ENCODE data around the gene KIF21B. TPM values are rescaled to one million over a fixed set of nuclear protein-coding genes. Genes with fewer than 3 reads are reported as not detected.

The KIF21B gene
- total and polyA plus RNA-seq, 2 of the 4 experiments (the other 2 are of a cell fraction): 0.36 to 0.55 TPM

DNA sequence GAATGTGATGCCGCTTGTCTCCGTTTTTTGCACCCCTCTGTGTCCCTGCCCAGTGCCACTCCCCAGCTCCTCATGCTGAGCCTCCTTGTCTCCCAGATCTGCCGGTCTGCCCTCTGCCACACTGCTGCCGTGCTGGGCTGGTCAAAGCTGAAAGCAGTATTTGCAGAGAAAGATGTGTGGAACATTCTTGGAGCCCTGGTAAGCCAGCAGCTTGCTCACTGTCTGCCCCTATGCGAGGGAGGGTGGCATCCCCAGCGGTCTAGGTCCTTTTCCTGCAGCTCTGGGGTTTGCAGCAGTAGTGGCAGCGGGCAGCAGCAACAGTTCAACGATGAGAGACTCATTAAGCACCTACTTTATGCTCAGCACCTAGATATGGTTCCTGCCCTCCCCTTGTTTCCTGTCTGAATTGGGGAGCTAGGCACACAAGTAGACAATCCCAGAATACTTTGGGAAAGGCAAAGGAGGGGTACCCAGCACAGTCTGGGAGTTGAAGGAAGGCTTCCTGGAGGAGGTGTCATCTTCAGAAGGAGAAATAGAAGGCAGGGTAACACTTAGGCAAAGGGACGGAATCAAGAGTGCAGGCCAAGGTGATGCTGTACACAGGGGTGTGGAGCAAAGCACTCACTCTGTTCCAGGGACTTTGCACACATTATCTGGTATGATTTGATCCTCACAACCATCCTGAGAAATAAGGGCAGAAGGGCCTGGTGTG, 63.1 kb downstream of the KIF21B start:
- intact Hi-C loops (cut with micrococcal nuclease): no loop called here
- ATAC-seq (ENCODE audit: low read depth) (no peak), DNase-seq (no peak)
- Histone ChIP-seq H3K9me1 (ENCODE audit: insufficient read depth, low read length) (no peaks in the 10 kb centered on the region), H2BK15ac (ENCODE audit: low read depth, low read length) (no peak overlapping the region), H3K14ac (replicated peaks; ENCODE audit: low read depth, low read length) (no peak overlapping the region), H2AK5ac (ENCODE audit: low read depth, low read length) (no peak overlapping the region), H3K23ac (ENCODE audit: low read depth, low read length) (no peak overlapping the region), H4K5ac (ENCODE audit: low read depth, low read length) (no peak overlapping the region), H2AK9ac (replicated peaks; ENCODE audit: low read depth, low read length, poor library complexity) (no peak overlapping the region), H2AFZ (replicated peaks; ENCODE audit: low read length, poor library complexity) (no peak overlapping the region), H3K4ac (ENCODE audit: low read depth, low read length) (no peak overlapping the region), H3K56ac (ENCODE audit: extremely low read depth, insufficient read depth, low read length) (no peak overlapping the region), H3K79me1 (ENCODE audit: low read depth in 1 of 2, low read length in 2 of 2) (no peaks in the 10 kb centered on the region), H3K27me3 (ENCODE audit: control insufficient read depth, insufficient read depth, low read length) (peaks cover 45% of the 10 kb centered on the region), H4K20me1 (ENCODE audit: insufficient read depth, low read length) (no peaks in the 10 kb centered on the region), H2BK20ac (ENCODE audit: low read depth, low read length) (no peak overlapping the region), H3K4me1 (ENCODE audit: control insufficient read depth, insufficient read depth, low read length) (no peaks in the 10 kb centered on the region), H3K18ac (ENCODE audit: low read depth, low read length) (no peak overlapping the region), H4K91ac (ENCODE audit: insufficient read depth, low read depth, low read length) (no peak overlapping the region), H2BK120ac (ENCODE audit: low read depth, low read length) (no peak overlapping the region), H3K36me3 (ENCODE audit: control insufficient read depth, insufficient read depth, low read length) (no peaks in the 10 kb centered on the region), H3K9ac (ENCODE audit: low read depth, low read length) (no peak overlapping the region), H3K4me2 (ENCODE audit: low read depth, low read length) (no peak overlapping the region), H4K8ac (ENCODE audit: low read depth in 2 of 2, low read length in 2 of 2) (no peak overlapping the region), H3K4me3 (ENCODE audit: insufficient read depth, low read depth, low read length) (no peak overlapping the region), H2BK5ac (ENCODE audit: low read depth, low read length, poor library complexity, severe bottlenecking) (no peak overlapping the region), H3K27ac (ENCODE audit: insufficient read depth, low read length) (no peak overlapping the region), H3K9me3 (ENCODE audit: control insufficient read depth, insufficient read depth, low read length) (no peaks in the 10 kb centered on the region)
- BruUV-seq (replicated peaks): no TSS peak
- ChIA-PET CTCF (interaction anchor here (0.9 kb wide), 1 partner anchor 12 kb away, joined by 4 read pairs; no protein-coding TSS in a partner anchor), POLR2A (ENCODE audit: unreplicated experiment) (no interaction called here)
- dilution Hi-C loops (cut with HindIII; ENCODE audit: low sequenced_read_pairs, unreplicated experiment): no loop called here
- no peak for TF ChIP-seq MAFK (IDR thresholded peaks at IDR 0.05; ENCODE audit: low read depth, low read length)
- TF ChIP-seq POLR2A (IDR thresholded peaks at IDR 0.05; ENCODE audit: low read depth, low read length): no peak
- no peak for TF ChIP-seq BHLHE40 (IDR thresholded peaks at IDR 0.05; ENCODE audit: low read depth, low read length)
- no peak for TF ChIP-seq CTCF (conservative IDR thresholded peaks at IDR 0.05; ENCODE audit: low read depth, low read length)
- TF ChIP-seq CEBPB (IDR thresholded peaks at IDR 0.05; ENCODE audit: low read depth, low read length): no peak
- TF ChIP-seq SMC3 (IDR thresholded peaks at IDR 0.05; ENCODE audit: low read depth, low read length): no peak
- TF ChIP-seq RCOR1 (IDR thresholded peaks at IDR 0.05; ENCODE audit: insufficient replicate concordance, low read length): no peak
- WGBS, 2 experiments (ENCODE audit: extremely low coverage in 2 of 2, insufficient read length in 1 of 2): 28% methylated on average over 3 of the region's 9 CpGs; no CpG with 5 or more reads in 1 of the 2 experiments
- in situ Hi-C loops (cut with MboI; ENCODE audit: low sequenced_read_pairs): no loop called here

Data from IMR-90 (cell line).